IPS DF 19.7 (cell line): ENCODE data around the gene SLC15A5.

Experiments used
- DNase-seq: peaks from one replicate; pipeline ENCODE4 v3.0.0-alpha.2; 2013; ENCODE audit warnings: low read depth, low spot score

Gene SLC15A5, protein sequence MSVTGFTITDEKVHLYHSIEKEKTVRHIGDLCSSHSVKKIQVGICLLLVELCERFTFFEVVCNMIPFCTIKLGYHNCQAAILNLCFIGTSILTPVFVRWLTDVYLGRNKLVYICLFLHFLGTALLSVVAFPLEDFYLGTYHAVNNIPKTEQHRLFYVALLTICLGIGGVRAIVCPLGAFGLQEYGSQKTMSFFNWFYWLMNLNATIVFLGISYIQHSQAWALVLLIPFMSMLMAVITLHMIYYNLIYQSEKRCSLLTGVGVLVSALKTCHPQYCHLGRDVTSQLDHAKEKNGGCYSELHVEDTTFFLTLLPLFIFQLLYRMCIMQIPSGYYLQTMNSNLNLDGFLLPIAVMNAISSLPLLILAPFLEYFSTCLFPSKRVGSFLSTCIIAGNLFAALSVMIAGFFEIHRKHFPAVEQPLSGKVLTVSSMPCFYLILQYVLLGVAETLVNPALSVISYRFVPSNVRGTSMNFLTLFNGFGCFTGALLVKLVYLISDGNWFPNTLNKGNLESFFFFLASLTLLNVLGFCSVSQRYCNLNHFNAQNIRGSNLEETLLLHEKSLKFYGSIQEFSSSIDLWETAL

GRCh38 chr12:16277585-16277984, at the start of gene SLC15A5:
TSS of gene SLC15A5 (minus strand) at chr12:16277685. CDS start at chr12:16277685, 0 bp downstream.
- DNase-seq = no peak

DNA sequence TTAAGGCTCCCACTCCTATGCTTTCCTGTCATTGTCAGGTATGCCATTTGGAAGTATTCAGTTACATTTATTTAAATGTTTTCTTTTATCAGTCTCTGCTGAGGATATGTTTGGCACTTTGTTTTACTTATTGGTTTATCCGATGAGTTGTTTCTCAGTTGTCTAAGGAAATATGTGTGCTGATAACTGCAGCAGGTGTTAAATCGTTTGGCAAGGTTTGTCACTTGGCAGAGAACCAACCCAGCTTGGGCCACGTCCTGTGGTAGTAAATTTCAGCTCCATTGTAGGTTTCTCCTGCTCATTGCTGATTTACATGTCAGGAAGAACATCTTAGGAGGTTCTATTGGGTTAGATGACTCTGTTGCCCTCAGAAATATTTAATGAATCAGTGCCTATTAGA, 47.9 kb upstream of the SLC15A5 start:
- DNase-seq = no peak

DNA sequence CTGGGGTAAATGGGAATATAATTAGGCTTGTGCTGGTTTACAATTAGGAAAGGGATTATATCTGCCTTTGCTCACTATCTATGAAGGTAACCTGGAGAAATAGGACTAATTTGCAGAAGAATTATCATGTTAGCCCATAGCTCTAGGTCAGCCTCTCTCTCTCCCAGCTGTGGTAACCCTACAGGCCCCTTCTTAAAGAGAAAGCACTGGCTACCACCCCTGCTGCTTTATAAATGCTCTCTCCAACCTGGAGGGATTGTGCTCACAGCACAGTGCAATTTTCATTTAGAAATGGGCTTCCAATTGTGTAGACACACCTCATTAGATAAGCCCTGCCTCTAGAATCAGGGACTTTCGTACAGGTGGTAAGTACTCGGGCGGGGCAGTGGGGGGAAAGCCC, 47.3 kb upstream of the SLC15A5 start:
- no peak for DNase-seq

- no peak for DNase-seq
Measured at GRCh38 chr12:16324272-16324671, 46.8 kb upstream of the SLC15A5 start.

DNA sequence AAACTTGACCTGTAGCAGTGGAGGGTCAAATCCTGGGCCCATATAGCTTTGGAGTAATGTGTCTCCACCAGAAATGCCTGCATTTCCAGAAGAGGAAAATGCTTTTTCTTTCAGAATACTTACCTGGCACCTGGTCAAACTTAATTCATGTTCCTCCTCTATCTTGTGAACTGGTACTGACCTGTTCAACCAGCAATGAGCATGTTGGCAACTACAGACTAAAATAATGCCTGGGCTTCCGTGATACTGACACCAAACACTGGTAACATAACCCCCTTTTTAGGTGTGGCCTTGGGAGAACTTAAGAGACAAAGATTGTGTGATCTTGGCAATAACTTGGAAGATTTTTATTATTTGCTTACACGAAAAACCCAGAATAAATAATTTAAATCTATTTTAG, 46.2 kb upstream of the SLC15A5 start:
- no peak for DNase-seq

DNA sequence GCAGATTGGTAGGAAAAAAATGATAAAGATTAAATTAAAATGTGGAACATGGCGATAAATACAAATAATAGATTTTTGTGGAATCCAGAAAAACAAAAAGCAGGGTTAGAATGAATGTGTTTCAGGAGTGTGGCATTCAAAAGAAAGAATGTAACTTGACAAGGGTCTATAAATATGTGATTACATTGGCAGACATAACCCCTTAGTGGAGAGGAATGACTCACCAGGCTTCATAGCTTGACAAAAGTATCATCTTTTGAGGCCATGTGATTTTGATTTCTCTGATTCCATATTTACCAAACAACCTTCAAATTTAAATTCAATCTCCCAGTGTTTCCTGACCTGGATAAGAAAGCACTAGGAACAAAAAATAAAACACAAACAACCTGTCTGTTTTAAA, 45.5 kb upstream of the SLC15A5 start:
- no peak for DNase-seq

DNA sequence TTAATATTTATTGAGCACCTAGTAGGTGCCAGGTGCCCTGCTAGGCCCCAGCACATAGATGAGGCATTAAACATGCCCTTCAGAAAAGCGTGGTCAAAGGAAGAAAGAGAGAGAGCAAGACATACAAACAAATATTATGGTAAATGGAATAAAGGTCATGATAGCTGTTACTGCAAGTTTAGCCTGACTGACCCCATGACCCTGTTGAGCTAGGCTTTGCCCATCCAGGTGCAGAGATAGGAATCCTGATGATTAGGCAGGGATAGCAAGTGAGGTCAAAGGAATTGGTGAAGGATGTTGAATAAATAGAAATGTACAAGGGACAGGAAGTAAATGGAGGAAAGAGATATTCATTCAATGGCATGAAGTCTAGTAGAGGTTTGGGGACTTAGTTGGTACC, 33.4 kb upstream of the SLC15A5 start:
- no peak for DNase-seq

DNA sequence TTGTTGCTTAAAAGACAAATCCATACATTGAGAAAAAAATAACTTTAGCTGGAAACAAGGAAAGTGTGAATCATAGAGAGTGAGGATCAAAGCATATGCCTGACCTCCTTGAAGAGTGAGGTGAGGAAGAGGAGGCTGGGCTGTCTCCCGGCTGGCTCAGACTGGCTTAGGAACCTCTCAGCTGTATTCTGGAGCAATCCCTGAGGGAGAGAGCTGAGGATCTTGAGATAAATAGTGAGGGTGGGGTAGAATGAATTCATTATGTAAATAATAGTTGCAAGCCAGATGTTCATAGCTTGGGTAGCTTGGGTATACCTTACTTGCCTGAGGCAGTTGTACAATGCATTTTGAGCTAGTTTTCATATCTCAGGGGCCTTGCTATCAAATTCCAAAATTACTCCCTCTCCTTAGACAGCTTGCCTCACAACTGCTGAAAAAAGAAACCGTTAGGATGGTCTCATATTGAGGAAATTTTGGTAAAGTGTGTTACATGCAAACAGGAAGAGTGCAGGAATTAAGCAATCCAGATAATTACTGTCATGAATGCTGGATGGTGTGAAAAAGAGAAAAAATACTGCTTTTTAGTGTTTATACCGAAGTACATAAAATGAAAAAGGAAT, 30.5 kb upstream of the SLC15A5 start:
- DNase-seq = no peak

DNA sequence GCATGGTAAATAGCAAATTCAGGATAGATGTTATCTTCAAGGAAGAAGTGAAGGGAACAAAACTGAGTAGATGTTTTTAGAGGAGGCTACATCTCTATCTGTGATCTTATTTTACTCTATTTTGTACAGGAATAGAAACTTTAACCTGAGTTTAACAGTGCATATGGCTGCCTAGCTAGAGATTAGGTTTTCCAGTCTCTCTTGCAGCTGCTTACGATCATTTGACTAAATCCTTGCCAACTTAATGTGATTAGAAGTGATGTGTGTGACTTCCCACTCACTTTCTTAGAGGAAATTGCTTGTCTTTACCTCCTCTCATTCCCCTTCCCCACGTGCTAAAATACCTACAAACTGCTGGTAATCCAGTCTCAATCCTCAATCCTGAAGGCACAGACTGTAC, 26.5 kb upstream of the SLC15A5 start:
- DNase-seq = no peak

DNA sequence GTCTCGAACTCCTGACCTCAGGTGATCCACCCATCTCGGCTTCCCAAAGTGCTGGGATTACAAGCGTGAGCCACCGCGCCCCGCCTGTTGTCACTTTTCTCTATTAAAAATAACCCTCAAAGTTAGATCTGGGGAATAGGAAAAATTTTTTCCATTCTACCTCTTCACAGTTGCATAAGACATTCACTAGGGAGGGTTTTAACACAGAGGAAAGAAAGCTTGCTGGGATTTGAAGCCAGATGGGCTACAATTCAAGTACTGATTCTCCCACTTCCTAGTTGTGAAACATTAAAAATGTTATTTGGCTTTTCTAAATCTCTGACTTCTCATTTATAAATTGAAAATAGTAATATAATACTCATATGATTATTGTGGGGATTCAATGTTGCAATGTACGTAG, 23.3 kb upstream of the SLC15A5 start:
- no peak for DNase-seq

GRCh38 chr12:16300122-16300521, 22.6 kb upstream of the SLC15A5 start:
- no peak for DNase-seq

- no peak for DNase-seq
Measured at GRCh38 chr12:16299403-16299802, 21.9 kb upstream of the SLC15A5 start.

GRCh38 chr12:16297521-16297920, 20.0 kb upstream of the SLC15A5 start:
- DNase-seq = no peak

GRCh38 chr12:16294376-16294956, 17.0 kb upstream of the SLC15A5 start:
- DNase-seq = no peak

- no peak for DNase-seq
Measured at GRCh38 chr12:16291032-16291431, 13.5 kb upstream of the SLC15A5 start.

DNA sequence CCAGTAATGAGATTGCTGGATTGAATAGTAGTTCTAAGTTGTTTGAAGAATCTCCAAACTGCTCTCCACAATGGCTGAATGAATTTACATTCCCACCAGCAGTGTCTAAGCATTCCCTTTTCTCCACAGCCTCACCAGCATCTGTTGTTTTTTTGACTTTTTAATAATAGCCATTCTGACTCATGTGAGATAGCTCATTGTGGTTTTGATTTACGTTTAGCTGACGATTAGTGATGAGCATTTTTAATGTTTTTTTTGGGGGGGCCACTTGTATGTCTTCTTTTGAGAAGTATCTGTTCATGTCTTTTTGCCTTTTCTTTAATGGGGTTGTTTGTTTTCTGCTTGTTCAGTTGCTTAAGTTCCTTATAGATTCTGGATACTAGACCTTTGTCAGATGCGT, 8.1 kb upstream of the SLC15A5 start:
- no peak for DNase-seq

DNA sequence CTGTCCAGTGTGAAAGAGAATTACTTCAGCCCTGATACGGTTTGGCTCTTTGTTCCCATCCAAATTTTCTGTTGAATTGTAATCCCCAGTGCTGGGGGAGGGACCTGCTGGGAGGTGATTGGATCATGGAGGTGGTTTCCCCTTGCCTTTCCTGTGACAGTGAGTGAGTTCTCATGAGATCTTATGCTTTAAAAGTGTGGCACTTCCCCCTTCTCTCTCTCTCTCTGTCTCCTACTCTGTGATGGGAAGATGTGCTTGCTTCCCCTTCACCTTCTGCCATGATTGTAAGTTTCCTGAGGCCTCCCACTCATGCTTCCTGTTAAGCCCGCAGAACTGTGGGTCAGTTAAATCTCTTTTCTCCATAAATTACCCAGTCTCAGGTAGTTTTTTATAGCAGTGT, 5.5 kb upstream of the SLC15A5 start:
- DNase-seq = no peak

- DNase-seq = no peak
Measured at GRCh38 chr12:16282081-16282480, 4.6 kb upstream of the SLC15A5 start.

GRCh38 chr12:16281157-16281556, 3.7 kb upstream of the SLC15A5 start:
- DNase-seq = no peak

DNA sequence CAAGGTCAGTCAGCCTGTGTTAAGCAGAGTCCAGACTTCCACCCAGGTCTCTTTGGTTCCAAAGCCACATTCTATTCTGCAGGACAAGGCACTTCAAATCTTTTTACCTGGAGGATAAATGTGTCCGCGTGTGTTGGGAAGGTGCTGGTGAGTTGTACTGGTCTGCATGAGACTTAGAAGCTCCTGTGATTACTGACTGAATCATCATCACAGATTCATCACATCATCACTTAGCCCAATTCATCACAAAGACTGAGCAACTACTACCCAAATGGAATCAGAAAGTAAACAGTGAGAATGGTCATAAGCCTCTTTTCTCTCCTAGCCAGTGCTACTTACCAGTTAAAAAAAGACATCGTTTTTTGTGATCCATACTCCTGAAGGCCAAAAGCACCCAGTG, 5.3 kb downstream of the SLC15A5 start:
- no peak for DNase-seq

- no peak for DNase-seq
Measured at GRCh38 chr12:16271062-16271461, 6.4 kb downstream of the SLC15A5 start.

- DNase-seq = no peak
Measured at GRCh38 chr12:16269946-16270345, 7.5 kb downstream of the SLC15A5 start.

GRCh38 chr12:16266085-16266484, 11.4 kb downstream of the SLC15A5 start:
- no peak for DNase-seq
